ENCODE results near the gene TMEM117.
"Not testable (repeated sequence)": the region's sequence is repeated elsewhere in the genome, so short reads cannot be mapped to it uniquely, and the experiment has no call there.

TMEM117 gene

DNA sequence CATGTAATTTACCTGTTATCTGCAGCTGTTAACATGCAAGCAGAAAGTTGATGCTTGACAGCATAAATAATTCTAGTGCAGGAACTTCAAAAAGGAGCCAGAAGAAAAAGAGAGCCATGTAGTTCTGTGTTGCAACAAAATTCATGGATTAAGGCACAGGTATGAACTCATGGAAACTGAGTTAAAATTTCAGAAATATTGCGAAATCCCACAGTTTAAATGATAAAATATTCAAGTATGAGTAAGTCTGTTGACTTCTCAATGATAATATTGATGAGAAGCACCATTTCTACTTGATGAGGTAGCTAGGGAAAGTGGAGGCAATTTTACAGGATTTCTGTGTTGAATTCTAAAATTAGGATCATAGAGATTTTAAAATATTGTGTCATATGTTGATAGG lies 290.9 kb downstream of the TMEM117 start:
- no peak for DNase-seq

DNA sequence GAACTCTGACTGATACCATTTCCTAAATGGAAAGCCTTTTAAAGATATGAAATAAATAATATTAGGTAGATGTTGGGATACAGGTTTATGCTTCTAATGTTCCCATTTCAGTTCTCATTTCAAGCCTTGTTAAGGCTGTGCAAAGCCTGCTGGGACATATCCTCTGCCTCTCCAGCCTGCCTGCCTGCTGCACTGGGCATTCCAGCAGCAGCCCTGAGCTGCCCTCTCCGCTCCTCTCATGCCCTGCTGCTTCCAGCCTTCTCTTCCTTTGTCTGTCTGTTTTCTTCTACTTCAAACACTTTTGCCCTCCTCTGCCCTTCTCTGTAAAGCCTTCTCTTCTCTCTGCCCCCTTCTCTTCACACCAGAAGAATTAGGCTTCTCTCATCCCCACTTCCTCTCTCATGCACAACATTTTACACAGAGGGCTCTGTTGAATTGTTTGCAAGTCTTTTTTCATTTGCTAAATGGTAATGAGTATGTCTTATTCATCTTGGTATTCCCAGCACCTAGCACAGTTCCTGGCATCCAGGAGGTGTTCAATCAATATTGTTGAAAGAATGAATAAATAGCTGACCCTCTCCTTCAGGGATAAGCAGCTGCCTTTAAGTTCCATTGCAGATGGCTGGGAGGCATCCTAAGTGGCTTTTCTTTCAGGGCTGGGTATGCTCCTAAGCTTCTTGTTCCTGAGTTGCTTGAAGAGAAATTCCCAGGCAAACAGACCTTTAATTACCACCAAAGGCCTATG lies 292.3 kb downstream of the TMEM117 start:
- DNase-seq, result no peak

DNA sequence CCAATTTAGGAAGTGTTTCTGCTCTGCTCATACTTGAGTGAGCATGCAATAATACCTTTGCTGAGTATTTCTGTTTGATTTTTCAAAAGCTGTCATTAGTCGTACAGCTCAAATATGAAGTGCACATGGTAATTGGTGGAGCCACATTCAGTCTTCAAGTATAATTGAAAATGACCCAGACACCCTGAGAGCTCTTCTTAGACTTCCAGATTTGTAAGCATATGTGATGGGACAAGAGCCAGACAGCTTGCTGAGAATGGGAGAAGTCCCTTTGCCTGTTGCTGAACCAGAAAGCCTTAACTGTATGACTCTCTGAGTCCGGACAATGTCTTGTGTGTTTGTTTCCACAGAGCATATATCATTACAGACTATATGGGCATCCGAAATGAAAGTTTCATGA lies 307.3 kb downstream of the TMEM117 start:
- DNase-seq, result no peak

DNA sequence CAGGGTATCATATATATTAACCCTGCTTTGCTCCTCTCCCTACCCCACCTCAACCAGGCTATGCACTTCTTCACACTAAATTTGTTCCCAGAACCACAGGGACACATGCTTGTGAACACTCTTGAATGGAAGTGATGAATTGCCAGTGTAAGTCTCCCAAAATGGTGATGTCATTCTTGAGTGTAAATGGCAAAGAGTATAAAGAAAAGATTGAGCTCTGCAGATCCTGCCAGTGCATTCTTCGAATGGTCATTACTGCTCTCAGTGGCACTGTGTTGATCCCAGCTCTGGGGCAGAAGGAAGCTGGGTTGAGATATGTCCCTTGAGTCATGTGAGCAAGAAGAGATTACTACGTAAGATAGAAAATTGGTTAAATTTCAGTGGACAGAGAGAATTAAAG lies 313.1 kb downstream of the TMEM117 start:
- DNase-seq, result no peak

DNA sequence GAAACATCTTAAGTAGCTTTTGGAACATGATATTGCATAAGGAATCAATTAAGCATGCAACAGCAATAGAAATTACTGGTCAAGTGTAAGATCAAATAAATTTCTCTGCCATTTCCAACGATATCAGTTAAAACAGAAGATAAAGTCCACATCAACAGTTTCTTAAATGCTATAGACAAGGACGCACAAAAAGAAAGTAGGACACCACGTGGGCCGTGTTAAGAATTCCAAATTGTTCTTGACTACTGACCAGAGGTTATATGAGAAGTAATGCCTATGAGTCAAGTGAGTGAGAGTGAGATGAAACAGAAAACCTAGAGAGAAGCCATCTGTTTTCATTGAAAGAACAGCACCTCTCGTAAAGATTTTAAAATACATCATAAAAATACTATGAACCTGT lies 318.2 kb downstream of the TMEM117 start:
- DNase-seq, result no peak

DNA sequence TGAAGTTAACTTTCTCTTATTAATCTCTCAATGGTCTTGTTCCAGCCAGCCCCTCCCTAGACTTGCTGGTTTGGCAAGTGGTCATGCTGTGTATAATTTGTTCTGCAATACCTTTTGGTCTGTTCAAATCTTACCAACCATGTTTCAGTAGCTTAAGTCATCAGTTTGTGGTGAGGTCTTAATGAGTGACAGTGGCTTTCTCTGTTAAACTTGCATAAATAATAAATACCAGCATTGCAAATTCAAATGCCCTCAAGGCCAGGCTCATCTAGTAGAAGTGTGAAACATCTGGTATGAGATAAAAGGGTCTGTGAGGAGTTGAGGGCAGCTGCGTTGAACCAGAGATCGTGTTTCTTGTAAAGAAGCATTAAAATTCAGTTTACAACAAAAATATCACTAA lies 319.5 kb downstream of the TMEM117 start:
- no peak for DNase-seq

DNA sequence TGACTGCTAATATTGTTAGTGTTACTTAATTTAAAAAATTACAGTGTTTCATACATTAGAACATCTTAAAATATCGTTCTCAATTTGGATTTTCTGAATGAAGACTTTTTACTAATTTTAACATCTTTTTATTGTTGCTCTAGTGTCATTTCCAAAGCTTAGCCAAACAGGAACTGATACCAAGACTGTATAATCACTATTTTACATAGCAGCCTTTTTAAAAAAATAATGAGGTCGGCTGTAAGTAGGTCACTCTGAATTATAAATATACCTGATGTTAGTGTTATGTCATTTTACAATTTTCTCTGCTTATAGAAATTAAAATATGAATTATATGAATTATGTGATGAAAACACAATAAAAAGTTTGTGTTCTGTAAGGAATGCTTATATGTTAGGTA lies 321.5 kb downstream of the TMEM117 start:
- no peak for DNase-seq

DNA sequence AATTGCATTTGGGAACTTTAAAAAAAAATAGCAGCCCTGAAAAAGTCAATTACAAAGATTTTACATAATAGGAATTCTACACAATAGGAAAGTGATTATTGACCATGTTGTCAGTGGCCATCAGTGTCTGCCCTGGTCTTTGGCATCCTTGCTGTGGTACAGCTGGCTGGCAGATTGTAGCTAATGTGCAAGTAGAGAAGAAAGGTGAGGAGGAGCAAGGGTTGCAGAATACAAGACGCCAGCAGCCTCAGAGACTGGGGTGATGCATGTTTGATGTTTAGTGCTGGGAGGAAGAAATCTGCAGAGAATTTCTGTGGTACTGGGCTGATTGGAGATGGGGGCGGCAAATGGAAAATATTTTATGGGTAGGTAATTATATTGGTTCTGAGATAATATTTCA lies 322.9 kb downstream of the TMEM117 start:
- no peak for DNase-seq

DNA sequence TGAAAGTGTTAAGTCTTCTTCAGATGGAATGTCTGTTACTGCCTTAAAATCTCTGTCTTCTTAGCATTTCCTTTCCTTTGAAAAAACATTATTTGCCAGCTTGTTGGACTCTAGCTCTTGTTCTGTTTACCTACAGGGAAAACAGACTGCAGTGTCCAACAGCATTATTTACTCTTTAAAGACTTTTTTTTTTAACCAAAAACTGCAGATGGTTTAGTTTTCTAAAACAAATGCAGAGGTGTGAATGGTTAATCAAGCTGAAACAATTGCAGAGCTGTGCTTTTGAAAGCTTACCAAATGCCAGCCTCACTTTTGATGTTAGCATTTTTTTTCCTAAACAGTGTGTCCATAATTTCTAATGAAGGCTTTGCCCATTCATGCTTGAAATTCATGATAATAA lies 323.3 kb downstream of the TMEM117 start:
- DNase-seq, result no peak

DNA sequence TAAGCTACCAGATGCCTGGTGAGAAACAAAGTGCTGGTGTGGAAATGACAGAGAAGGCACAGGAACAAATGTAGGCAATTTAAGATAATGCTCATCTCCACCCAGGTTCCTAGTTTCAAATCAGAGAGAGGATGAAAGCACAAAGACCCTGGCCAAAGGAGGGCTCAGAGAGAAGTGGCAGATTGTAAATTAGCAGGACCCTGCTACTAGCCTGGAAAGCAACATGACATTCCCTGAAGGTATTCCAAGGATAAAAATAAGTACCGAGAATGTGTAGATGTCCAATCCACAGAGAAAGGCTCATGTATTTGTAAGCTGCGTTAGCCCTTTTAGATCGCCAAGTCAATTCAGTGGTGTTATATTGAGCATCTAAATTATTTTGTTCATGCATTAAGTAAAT lies 324.0 kb downstream of the TMEM117 start:
- DNase-seq, result no peak

DNA sequence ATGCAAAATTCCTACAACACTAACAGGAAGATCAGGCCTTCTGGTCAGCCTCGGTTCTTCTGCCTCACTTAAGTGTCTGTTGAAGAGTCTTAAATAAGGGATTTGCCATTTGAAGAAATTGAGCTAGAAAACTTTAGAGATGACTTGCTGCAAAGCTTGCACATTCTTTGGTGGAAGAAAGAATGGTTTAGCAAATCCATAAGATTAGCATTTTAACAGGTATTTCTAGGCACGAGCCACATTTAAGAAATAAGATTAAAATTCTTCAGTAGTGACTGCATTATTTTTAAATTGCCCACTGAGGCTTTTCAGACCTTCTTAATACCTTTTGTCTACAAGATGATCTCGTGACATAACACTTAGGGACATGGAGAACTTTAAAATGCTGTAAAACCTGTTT lies 327.1 kb downstream of the TMEM117 start:
- DNase-seq, result no peak

DNA sequence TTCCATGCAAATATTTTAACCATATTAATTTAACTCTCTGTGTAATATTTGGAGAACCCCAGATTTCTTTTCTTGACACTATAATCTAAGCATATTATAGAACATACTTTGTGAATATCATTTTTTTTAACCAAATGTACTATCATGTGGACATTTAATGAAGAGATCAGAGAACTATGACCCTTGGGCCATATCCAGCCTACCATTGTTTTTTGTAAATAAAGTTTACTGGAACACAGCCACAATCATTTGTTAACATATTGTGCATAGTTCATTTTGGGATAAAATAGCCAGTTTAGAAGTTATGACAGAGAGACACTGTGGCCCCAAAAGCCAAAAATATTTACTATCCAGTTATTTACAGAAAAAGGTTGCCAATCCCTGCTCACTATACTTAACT lies 338.2 kb downstream of the TMEM117 start:
- DNase-seq, result no peak

DNA sequence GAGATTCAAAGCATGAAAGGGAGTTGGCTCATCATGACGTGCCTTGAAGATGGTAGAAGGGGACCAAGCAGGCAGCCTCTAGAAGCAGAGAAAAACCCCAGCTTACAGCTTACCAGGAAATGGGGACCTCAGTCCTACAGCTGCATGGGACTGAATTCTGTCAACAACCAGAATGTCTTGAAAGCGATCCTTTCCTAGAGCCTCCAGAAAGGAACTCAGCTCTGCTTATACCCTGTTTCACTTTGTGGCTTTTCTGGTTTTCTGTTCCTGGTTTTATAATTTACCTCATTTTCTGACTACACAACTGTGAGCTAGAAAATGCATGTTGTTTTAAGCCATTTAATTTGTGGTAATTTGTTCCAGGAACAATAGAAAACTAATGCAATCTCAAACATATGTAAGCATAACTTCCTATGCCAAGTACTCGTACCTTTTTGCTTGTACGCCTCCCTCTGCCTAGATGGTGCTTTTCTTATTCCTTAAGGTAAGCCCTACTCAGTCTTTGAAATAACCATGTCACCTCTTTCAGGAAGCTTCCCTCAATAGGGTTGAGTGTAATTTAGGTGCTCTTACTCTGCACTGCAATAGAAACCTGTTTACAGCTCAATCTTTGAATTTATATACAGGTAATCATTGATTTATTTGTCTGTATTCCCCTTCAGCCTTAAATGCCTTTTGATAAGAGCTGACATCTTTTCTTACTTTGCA lies 348.8 kb downstream of the TMEM117 start:
- no peak for DNase-seq

DNA sequence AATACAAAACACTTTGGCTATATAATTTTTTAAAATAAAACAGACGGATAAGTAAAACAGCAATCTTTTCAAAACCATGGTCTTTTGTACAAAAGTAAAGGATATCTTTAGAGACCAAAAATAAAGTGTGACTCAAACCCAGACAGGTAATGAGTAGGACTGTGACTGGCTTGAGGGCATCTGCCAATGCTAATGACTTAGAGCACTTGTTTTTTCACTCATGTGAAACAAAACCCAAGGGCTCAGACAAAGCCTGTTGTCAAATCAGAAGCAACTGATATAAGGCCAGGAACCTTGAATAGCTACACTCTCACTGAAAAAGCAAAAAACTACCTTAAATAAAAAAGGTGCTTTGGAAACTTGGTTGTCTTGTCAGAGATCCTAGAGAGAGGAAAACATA lies 357.4 kb downstream of the TMEM117 start:
- DNase-seq, result no peak

DNA sequence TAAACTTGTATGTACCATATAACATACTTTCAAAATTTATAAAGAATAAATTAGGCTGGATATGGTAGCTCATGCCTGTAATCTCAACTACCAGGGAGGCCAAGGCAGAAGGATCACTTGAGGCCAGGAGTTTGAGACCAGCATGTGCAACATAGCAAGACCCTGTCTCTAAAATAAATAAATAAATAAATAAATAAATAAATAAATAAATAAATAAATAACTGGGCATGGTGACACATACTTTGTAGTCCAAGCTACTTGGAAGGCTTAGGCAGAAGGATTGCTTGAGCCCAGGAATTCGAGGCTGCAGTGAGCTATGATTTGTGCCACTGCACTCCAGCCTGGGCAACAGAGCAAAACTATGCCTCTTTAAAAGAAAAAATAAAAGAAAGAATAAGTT lies 359.8 kb downstream of the TMEM117 start:
- DNase-seq, result not testable (repeated sequence)

DNA sequence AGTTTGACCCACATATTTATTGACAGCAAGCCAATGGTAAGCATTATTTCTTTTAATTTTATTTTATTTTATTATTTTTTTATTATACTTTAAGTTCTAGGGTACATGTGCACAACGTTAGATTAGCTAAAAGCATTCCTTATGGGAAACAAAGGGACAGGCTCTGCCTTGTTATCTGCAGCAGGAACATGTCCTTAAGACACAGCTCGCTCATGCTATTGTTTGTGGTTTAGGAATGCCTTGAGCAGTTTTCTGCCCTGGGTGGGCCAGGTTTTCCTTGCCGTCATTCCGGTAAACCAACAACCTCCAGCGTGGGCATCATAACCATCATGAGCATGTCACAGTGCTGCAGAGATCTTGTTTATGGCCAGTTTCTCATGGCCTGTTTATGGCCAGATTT lies 370.2 kb downstream of the TMEM117 start:
- no peak for DNase-seq

DNA sequence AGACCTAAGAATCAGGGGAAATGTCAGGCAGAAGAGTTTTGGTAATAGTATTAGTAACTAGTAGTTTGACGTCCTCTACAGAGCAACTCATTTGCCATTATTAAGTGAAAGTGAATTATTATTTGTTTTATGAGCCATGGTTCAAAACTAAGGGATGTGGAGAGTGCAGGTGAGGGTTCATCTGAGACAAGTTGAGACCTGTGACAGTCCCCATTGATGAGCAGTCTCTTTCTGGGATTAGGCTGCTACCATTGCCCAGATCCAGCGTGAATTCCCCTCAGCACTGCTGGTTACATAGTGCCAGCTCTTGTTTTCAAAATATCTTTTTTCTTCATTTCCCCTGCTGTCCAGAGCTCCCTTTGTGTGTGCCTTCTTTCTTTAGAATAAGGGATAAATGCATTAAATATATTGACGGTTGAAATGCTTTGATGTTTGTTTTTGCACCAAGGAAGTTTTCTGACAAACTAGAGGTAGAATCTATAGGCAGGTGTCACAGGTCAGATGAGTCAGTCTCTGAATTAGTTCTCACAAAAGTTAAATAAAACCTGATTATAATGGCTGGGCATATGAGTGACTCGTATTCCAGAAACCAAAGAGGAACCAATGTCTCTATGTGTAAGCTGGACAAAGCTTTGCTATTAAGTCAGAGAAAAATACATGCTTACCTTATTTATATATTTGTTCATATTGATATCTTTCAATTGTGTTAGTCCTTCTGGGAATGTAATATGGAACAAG lies 381.4 kb downstream of the TMEM117 start:
- DNase-seq, result no peak

DNA sequence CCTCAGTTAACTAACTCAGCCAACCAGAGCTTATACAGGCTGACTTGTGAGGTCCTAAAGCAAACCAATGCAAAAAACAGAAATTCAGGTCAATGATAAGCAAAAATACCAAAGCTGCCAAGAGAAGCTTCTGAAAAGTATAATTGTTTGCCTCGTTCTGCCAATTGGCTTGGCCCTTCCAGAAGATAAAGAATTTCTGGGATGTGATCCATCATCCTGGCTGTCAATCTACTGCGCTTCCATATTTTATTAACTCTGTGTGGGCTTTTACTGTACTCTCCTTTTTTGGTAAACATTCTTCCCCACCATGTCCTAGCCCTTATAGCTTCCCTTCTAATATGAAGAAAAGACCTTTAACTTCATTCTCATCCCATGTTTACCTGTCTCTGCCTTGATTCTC lies 387.9 kb downstream of the TMEM117 start:
- no peak for DNase-seq

DNA sequence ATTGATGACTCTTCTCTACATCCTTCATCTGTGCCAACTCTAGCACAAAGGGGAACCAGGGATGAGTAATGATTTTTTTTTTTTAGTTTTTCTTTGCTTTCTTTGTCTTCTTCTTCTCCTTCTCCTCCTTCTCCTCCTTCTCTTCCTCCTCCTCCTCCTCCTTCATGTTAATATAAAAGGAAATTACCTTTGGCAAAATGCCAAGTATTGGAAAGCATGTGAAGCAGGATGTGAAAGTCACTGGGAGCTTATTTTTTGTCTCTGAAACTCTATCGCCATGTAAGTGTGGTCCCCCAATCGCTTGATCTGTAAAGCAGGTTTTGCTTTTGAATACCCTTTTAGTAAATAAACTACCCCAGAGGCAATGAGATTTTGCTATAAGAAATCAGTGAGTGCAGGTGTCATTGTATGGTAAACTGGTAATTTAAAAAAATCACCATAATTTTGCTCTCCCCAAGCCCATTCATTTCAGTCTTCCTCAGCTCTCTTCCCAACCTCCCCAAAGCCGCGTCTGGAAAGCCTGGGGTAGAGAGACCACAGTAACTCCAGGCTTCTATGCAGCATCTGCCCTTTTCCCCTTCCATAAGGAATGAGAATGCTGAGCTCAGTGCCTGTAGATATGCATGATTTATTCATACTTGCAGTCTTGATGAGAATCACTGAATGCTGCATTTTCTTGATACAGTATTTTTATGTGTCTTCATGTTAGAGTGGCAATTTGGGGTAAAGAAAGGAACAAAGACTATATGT lies 388.7 kb downstream of the TMEM117 start:
- DNase-seq, result no peak

DNA sequence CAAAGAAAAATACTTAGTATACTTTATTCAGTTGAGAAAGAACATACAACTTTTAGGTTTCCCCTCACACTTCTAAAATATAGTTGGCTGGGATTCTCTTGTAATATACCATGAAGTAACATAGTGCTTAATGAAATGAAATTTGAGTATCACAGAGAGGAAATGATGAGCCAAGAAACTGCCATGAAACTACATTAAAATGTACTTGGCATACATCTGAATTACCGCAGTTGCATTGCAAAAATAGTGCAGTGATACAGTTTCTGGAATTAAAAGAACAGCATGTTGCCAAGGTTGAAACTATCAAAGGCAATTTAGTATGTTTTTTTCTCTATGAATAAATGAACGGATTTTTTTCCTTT lies 389.2 kb downstream of the TMEM117 start:
- DNase-seq, result no peak

DNA sequence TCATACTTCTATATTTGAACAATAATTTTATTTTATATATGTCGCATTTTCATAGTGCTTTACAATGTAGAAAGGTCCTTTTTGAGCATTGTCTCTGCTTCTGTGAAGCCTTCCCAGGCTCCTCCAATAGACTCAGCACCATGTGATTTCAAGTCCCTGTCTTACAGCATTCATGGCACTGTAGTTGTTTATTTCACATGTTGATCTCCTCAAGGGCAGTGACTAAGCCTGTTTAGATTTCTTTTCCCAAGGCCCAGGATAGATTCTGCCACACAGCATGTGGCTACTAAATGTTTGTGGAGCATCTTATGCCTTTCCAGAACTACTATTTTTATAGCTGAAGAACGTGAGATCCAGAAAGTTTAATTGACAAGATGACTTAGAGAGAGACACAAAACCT lies 391.7 kb downstream of the TMEM117 start:
- DNase-seq, result no peak

DNA sequence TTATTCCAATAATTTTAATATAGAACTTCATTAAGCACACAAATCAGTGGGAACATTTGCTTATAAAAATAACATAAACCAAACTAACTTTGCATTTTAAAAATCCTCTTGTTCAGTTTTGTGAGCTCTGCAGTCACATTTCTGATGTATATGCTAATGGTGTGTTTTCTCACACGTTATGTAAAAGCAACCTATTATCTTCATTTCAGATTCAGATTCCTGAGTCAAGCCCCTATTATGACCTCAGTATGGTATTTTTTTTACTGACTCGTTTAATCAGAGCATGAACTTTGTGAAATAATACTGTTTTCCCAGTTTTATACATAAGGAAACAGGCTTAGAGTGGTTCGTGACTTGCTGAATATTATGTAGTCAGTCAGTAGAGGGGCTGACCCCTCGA lies 394.0 kb downstream of the TMEM117 start:
- DNase-seq, result no peak

DNA sequence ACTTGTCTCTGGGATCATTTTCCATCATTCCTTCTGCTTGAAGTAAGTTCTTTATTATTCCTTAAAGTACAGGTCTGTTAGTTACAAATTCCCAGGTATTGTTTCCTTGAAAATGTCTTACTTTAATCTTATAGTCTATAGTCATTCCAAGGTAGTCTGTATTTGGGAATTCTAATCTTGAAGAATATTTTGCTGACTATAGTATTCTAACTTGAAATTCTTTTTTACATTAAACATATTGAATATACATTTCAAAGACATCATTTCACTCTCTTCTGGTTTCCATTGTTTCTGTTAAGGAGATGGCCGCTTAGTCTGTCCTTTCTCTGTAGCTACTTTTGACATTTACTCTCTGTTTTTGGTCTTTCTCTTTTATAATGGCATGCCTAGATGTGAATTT lies 399.8 kb downstream of the TMEM117 start:
- no peak for DNase-seq

DNA sequence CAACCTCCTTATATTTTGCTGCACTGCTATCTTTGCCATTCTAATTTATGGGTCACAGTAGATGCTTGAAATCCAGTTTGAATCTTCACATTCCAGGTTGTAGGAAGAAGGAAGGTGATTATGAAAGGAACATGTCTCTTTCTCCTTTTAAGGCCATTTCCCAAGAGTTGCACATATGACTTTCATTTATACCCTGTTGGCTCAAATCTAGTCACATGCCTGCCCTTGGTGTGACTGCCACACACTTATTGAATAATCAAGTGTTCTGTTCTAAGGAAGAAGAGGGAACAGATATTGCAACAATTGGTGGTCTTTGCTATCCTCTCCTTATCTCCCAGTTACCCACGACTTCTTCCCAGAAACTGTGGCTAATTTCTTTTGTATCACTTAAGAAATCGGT lies 404.3 kb downstream of the TMEM117 start:
- DNase-seq, result no peak

Measured in CD4-positive, alpha-beta T cell treated with Interleukin-21 for 1 hour (primary cell).